Loucy (cell line): ENCODE results near the gene DUXB.

ENCODE experiments used
- H2AFZ ChIP-seq: fragments of 200-600 bp; sonication (generic); 2 replicates; pipeline ENCODE4 v1.6.0; 2016; ENCODE audit warnings: antibody characterized with exemption, mild to moderate bottlenecking, low read length, moderate library complexity
- H3F3A ChIP-seq: fragments of 200-600 bp; 2 replicates; pipeline ENCODE4 v1.6.0; 2016; ENCODE audit warnings: antibody characterized with exemption, low read depth, mild to moderate bottlenecking
- H3K27me3 ChIP-seq: fragments of 200-600 bp; sonication (generic); 2 replicates; pipeline ENCODE4 v1.6.1; 2014; ENCODE audit warnings: low read length, mild to moderate bottlenecking; ENCODE audit not compliant: insufficient read depth, poor library complexity, severe bottlenecking
- H3K36me3 ChIP-seq: fragments of 200-600 bp; sonication (generic); 2 replicates; pipeline ENCODE4 v1.6.1; 2016; ENCODE audit warnings: low read length; ENCODE audit not compliant: insufficient read depth
- H3K4me1 ChIP-seq: fragments of 200-600 bp; sonication (generic); 2 replicates; pipeline ENCODE4 v1.5.1; 2014; ENCODE audit warnings: low read length, mild to moderate bottlenecking; ENCODE audit not compliant: insufficient read depth, poor library complexity, severe bottlenecking
- H3K4me2 ChIP-seq: fragments of 200-600 bp; sonication (generic); 2 replicates; pipeline ENCODE4 v1.6.0; 2014; ENCODE audit warnings: antibody characterized with exemption, low read length, low read depth, mild to moderate bottlenecking; ENCODE audit not compliant: poor library complexity, severe bottlenecking
- H3K4me3 ChIP-seq: fragments of 200-600 bp; sonication (generic); 2 replicates; pipeline ENCODE4 v1.5.1; 2014; ENCODE audit warnings: low read length, mild to moderate bottlenecking, mixed read lengths; ENCODE audit not compliant: poor library complexity, severe bottlenecking
- H3K79me2 ChIP-seq: fragments of 200-600 bp; sonication (generic); 2 replicates; pipeline ENCODE4 v1.6.1; 2014; ENCODE audit warnings: low read length; ENCODE audit not compliant: insufficient read depth
- H3K9ac ChIP-seq: fragments of 200-600 bp; sonication (generic); 2 replicates; pipeline ENCODE4 v1.6.0; 2014; ENCODE audit warnings: mild to moderate bottlenecking, low read depth, low read length, moderate library complexity; ENCODE audit not compliant: poor library complexity, severe bottlenecking
- H3K9me2 ChIP-seq: fragments of 200-600 bp; sonication (generic); replicated peaks from 2 replicates; pipeline ENCODE4 v1.6.1; 2016; ENCODE audit warnings: low read depth, low read length, mixed read lengths
- H3K9me3 ChIP-seq: fragments of 200-600 bp; sonication (generic); 2 replicates; pipeline ENCODE4 v1.6.1; 2014; ENCODE audit warnings: mild to moderate bottlenecking, antibody characterized with exemption, low read length, low read depth; ENCODE audit not compliant: insufficient read depth
- H4K20me1 ChIP-seq: fragments of 200-600 bp; sonication (generic); 2 replicates; pipeline ENCODE4 v1.6.0; 2014; ENCODE audit warnings: antibody characterized with exemption, low read length, mild to moderate bottlenecking; ENCODE audit not compliant: insufficient read depth, poor library complexity, severe bottlenecking
- CTCF ChIP-seq: fragments of 200-600 bp; sonication (generic); conservative IDR thresholded peaks from 2 replicates; pipeline ENCODE4 v1.5.1; 2014; ENCODE audit warnings: mild to moderate bottlenecking, antibody characterized with exemption, low read length
- EZH2phosphoT487 ChIP-seq: fragments of 200-600 bp; IDR thresholded peaks from 2 replicates; pipeline ENCODE4 v1.6.1; 2018; ENCODE audit warnings: antibody characterized with exemption, mild to moderate bottlenecking, moderate library complexity, borderline replicate concordance

DUXB gene

GRCh38 chr16:75647492-75648264 is 53.6 kb downstream of the DUXB start, which contains the start of the genes KARS1 and TERF2IP:
KARS1 (minus strand) TSS chr16:75647665; CDS start chr16:75647639, 26 bp downstream.
TERF2IP (plus strand) TSS chr16:75647773; CDS start chr16:75647883, 110 bp downstream.
- Histone ChIP-seq H3K4me2 (peak within 1 kb of the TSS; percentile 96), H3K9me3 (no peaks in the 10 kb centered on the region), H2AFZ (peak within 1 kb of the TSS; percentile 95), H3F3A (peaks cover 4% of the 10 kb centered on the region; the same call in 1 of the 2 replicates), H3K36me3 (no peaks in the 10 kb centered on the region), H3K9ac (peak within 1 kb of the TSS; percentile 97), H3K4me1 (peaks cover 53% of the 10 kb centered on the region), H3K4me3 (peak within 1 kb of the TSS; percentile 98), H3K79me2 (peaks cover 95% of the 10 kb centered on the region), H3K9me2 (no peaks in the 10 kb centered on the region), H3K27me3 (no peaks in the 10 kb centered on the region), H4K20me1 (peaks cover 83% of the 10 kb centered on the region)
- no peak for TF ChIP-seq EZH2phosphoT487

DNA sequence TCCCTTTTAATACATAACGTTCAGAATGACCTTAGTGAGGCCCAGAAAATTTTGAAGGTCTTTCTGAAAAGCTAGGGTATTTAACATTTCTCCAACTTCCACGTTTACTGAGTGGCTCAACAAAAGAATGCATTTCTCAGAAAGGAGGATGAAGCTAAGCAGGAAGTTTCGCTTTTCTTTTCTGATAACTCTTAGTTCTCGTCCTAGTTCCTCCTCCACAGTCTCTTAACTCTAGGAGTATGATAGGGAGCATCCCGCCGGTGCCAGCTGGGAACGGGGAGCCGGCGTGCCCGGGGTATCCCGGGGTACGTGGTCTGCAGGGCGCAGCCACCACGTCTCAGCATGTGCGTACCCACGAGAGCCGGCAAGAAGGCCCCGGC is 54.2 kb downstream of the DUXB start:
- peak overlapping the region; percentile 90 for H3K4me2 ChIP-seq
- no peaks in the 10 kb centered on the region for H3K27me3 ChIP-seq
- H3K4me1 ChIP-seq, result peaks cover 48% of the 10 kb centered on the region
- no peaks in the 10 kb centered on the region for H3K9me2 ChIP-seq
- peak overlapping the region; percentile 87 for H2AFZ ChIP-seq
- peak overlapping the region; percentile 97 for H3K9ac ChIP-seq
- no peak for TF ChIP-seq CTCF
- no peak for TF ChIP-seq EZH2phosphoT487
- peak overlapping the region; percentile 98 for H3K4me3 ChIP-seq
- peaks cover 81% of the 10 kb centered on the region for H4K20me1 ChIP-seq
- H3K9me3 ChIP-seq, result no peaks in the 10 kb centered on the region
- peaks cover 4% of the 10 kb centered on the region; the same call in 1 of the 2 replicates for H3F3A ChIP-seq
- peaks cover 95% of the 10 kb centered on the region for H3K79me2 ChIP-seq
- no peaks in the 10 kb centered on the region for H3K36me3 ChIP-seq

- peaks cover 24% of the 10 kb centered on the region; the same call in 1 of the 2 replicates for H3K36me3 ChIP-seq
- no peaks in the 10 kb centered on the region for H3K9me3 ChIP-seq
- H3K9ac ChIP-seq, result peak overlapping the region; percentile 97
- no peaks in the 10 kb centered on the region for H3K27me3 ChIP-seq
- H3F3A ChIP-seq, result peaks cover 4% of the 10 kb centered on the region; the same call in 1 of the 2 replicates
- no peak overlapping the region for H2AFZ ChIP-seq
- peak overlapping the region; percentile 98 for H3K4me3 ChIP-seq
- peaks cover 32% of the 10 kb centered on the region for H3K4me1 ChIP-seq
- H3K9me2 ChIP-seq, result no peaks in the 10 kb centered on the region
- H3K4me2 ChIP-seq, result peak overlapping the region; percentile 90
- H3K79me2 ChIP-seq, result peaks cover 70% of the 10 kb centered on the region
- H4K20me1 ChIP-seq, result peaks cover 54% of the 10 kb centered on the region
- TF ChIP-seq CTCF (no peak), EZH2phosphoT487 (no peak)
These were observed 56.8 kb downstream of the DUXB start for GRCh38 chr16:75644240-75645012.
